GM12878 (cell line): Measurements from ENCODE around the gene TTC22. TPM values are rescaled to one million over a fixed set of nuclear protein-coding genes. Genes with fewer than 3 reads are reported as not detected.

Experiments
- ATAC-seq: fragments of 200-7000 bp; cut with Tn5 transposase; 3 replicates; pipeline ENCODE4 v1.9.1; 2020; ENCODE audit warnings: mild to moderate bottlenecking, moderate library complexity
- BruUV-seq: library from RNA; stranded (reverse); fragments of 400-500 nt; replicated peaks from 2 replicates; lab custom pipeline; 2021; lab: Mats Ljungman, UMichigan
- CTCF ChIA-PET: fragments of 300-600 bp; sonication (Branson Sonifier 250); formaldehyde crosslinking; extraction: SDS; loops from one replicate; lab custom pipeline; 2021; ENCODE audit warnings: inconsistent platforms; lab: Yijun Ruan, JAX
- POLR2A ChIA-PET: fragments of 350-600 bp; formaldehyde crosslinking; extraction: SDS; loops from one replicate; lab custom pipeline; 2021; ENCODE audit warnings: inconsistent platforms; lab: Charles Lee
- RAD21 ChIA-PET: fragments of 300-600 bp; sonication (Branson Sonifier 250); formaldehyde crosslinking; loops from one replicate; lab custom pipeline; 2023; ENCODE audit warnings: antibody characterized with exemption; ENCODE audit not compliant: unreplicated experiment; lab: Charles Lee
- SMC1A ChIA-PET: fragments of 300-600 bp; sonication (Branson Sonifier 250); formaldehyde crosslinking; loops from one replicate; lab custom pipeline; 2023; ENCODE audit not compliant: unreplicated experiment, uncharacterized antibody; lab: Charles Lee
- DNase-seq: peaks from one replicate; pipeline ENCODE4 v3.0.0-alpha.2; 2011; ENCODE audit warnings: low read depth, low spot score
- FAIRE-seq: peaks from 3 replicates; lab custom pipeline; 2011; peaks lifted over from hg19 to GRCh38; lab: Jason Lieb, UNC
- H2AFZ ChIP-seq: 2 replicates; pipeline ENCODE4 v1.6.0; 2011; ENCODE audit warnings: low read depth, low read length, control low read depth; ENCODE audit not compliant: control insufficient read depth
- H3K27ac ChIP-seq: 2 replicates; pipeline ENCODE4 v1.5.1; 2011; ENCODE audit warnings: control low read depth; ENCODE audit not compliant: control insufficient read depth, insufficient read depth
- H3K27me3 ChIP-seq, 2 experiments: replicated peaks in 1 of 2; 2 replicates each; pipeline versions ENCODE4 v1.6.0 to v1.6.1; 2011; ENCODE audit warnings: low read length in 1 of 2; ENCODE audit not compliant: control insufficient read depth in 2 of 2, insufficient read depth in 2 of 2
- H3K36me3 ChIP-seq, 2 experiments: 2 replicates each; pipeline ENCODE4 v1.5.1; 2011; ENCODE audit warnings: low read length in 1 of 2; ENCODE audit not compliant: control insufficient read depth in 2 of 2, insufficient read depth in 2 of 2
- H3K4me1 ChIP-seq: 2 replicates; pipeline ENCODE4 v1.6.1; 2011; ENCODE audit warnings: mild to moderate bottlenecking, low read length, moderate library complexity, mixed read lengths; ENCODE audit not compliant: control insufficient read depth, insufficient read depth
- H3K4me2 ChIP-seq: 2 replicates; pipeline ENCODE4 v1.6.0; 2011; ENCODE audit warnings: control low read depth; ENCODE audit not compliant: control insufficient read depth, insufficient read depth
- H3K4me3 ChIP-seq: fragments of 200-600 bp; sonication (generic); 2 replicates; pipeline ENCODE4 v1.5.1; 2016
- H3K79me2 ChIP-seq: 2 replicates; pipeline ENCODE4 v1.6.0; 2011; ENCODE audit warnings: low read length; ENCODE audit not compliant: control insufficient read depth, insufficient read depth
- H3K9ac ChIP-seq: 2 replicates; pipeline ENCODE4 v1.8.0; 2011; ENCODE audit warnings: low read length, control low read depth, mixed read lengths; ENCODE audit not compliant: control insufficient read depth, insufficient read depth
- H3K9me3 ChIP-seq: replicated peaks from 3 replicates; pipeline ENCODE4 v1.5.1; 2011; ENCODE audit warnings: mild to moderate bottlenecking, low read length; ENCODE audit not compliant: control insufficient read depth, insufficient read depth
- H4K20me1 ChIP-seq: 2 replicates; pipeline ENCODE4 v1.6.0; 2011; ENCODE audit not compliant: control insufficient read depth, insufficient read depth
- CEBPB ChIP-seq, 2 experiments: fragments of 150-350 bp in 1 of 2; IDR thresholded peaks; 2 replicates each; pipeline ENCODE4 v1.6.1; 2012 to 2014; ENCODE audit warnings: low read depth in 2 of 2, low read length in 2 of 2, borderline replicate concordance in 1 of 2, inconsistent platforms in 1 of 2
- CHD2 ChIP-seq: IDR thresholded peaks from 2 replicates; pipeline ENCODE4 v1.6.1; 2011; ENCODE audit warnings: low read depth, low read length, improper control_type of control experiment, borderline replicate concordance
- EP300 ChIP-seq, 2 experiments: fragments of 150-350 bp in 1 of 2; IDR thresholded peaks; 2 replicates each; pipeline ENCODE4 v1.6.1; 2011 to 2012; ENCODE audit warnings: low read depth in 2 of 2, low read length in 2 of 2, borderline replicate concordance in 1 of 2, improper control_type of control experiment in 1 of 2, inconsistent platforms in 1 of 2; ENCODE audit not compliant: control insufficient read depth in 1 of 2
- HDGF ChIP-seq: fragments of 450-650 bp; IDR thresholded peaks from 2 replicates; pipeline ENCODE4 v1.6.1; 2016; ENCODE audit warnings: antibody characterized with exemption
- HSF1 ChIP-seq: fragments of 150-350 bp; IDR thresholded peaks from 2 replicates; pipeline ENCODE4 v1.6.1; 2014; ENCODE audit warnings: mild to moderate bottlenecking, low read depth, low read length
- KAT2A ChIP-seq: conservative IDR thresholded peaks from 2 replicates; pipeline ENCODE4 v1.6.1; 2011; ENCODE audit warnings: low read depth, low read length; ENCODE audit not compliant: control insufficient read depth
- MLLT1 ChIP-seq: fragments of 450-650 bp; IDR thresholded peaks from 2 replicates; pipeline ENCODE4 v1.6.1; 2016; ENCODE audit warnings: mild to moderate bottlenecking
- MTA3 ChIP-seq: IDR thresholded peaks from 2 replicates; pipeline ENCODE4 v1.6.1; 2012; ENCODE audit warnings: low read length, inconsistent platforms, borderline replicate concordance
- MYC ChIP-seq: IDR thresholded peaks from 2 replicates; pipeline ENCODE4 v1.6.1; 2011; ENCODE audit warnings: mild to moderate bottlenecking, low read length, moderate library complexity, inconsistent platforms; ENCODE audit not compliant: insufficient read depth, insufficient replicate concordance, insufficient read length, severe bottlenecking
- NRF1 ChIP-seq: conservative IDR thresholded peaks from 2 replicates; pipeline ENCODE4 v1.6.1; 2011; ENCODE audit warnings: mild to moderate bottlenecking, low read depth, low read length, improper control_type of control experiment
- POLR2A ChIP-seq: IDR thresholded peaks from 2 replicates; pipeline ENCODE4 v1.6.1; 2011; ENCODE audit warnings: low read depth, mild to moderate bottlenecking, low read length
- STAT3 ChIP-seq: IDR thresholded peaks from 2 replicates; pipeline ENCODE4 v1.6.1; 2011; ENCODE audit warnings: low read depth, low read length, improper control_type of control experiment
- TCF7 ChIP-seq: IDR thresholded peaks from 2 replicates; pipeline ENCODE4 v1.6.1; 2014; ENCODE audit warnings: antibody characterized with exemption, borderline replicate concordance
- ZBTB11 ChIP-seq: fragments of 450-650 bp; formaldehyde crosslinking; IDR thresholded peaks from 2 replicates; pipeline ENCODE4 v1.5.0; 2022; ENCODE audit warnings: mild to moderate bottlenecking, missing genetic modification characterization
- ZNF622 ChIP-seq: fragments of 450-650 bp; IDR thresholded peaks from 2 replicates; pipeline ENCODE4 v1.6.1; 2017; ENCODE audit warnings: mild to moderate bottlenecking, inconsistent platforms
- WGBS: methylation state at CpG from one replicate; pipeline ENCODE4 v1.1.6; 2016; ENCODE audit warnings: low lambda C conversion rate; ENCODE audit not compliant: insufficient replicate concordance, insufficient coverage; ENCODE audit errors: missing lambda C conversion rate; 5-methylcytosine and 5-hydroxymethylcytosine counted together
- in situ Hi-C: fragments of 300-500 bp; cut with MboI; formaldehyde crosslinking; loops from 9 replicates; pipeline ENCODE4 v1.14.3; 2018; ENCODE audit warnings: mixed read lengths
- intact Hi-C: fragments of 100-400 bp; cut with micrococcal nuclease; formaldehyde crosslinking; loops from one replicate; pipeline ENCODE4 v1.14.2; 2022; ENCODE audit not compliant: unreplicated experiment
- polyA plus RNA-seq, 11 experiments: library from polyadenylated mRNA; depleted of rRNA in 4 of 11; unstranded in 6 of 11; stranded (reverse) in 5 of 11; fragments of >200 nt; fragmentation: Nextera tagmentation in 4 of 11; fragmentation: Illumina TruSeq in 1 of 11; extraction: Ambion mirVana in 4 of 11; extraction: Trizol in 1 of 11; gene quantifications; 1 replicate in 1 of 11; 2 replicates in 10 of 11; pipeline versions ENCODE4 v1.2.1 to v1.2.3, GENCODE V29; 2011 to 2016; ENCODE audit warnings: inconsistent platforms in 2 of 11, missing spikeins in 2 of 11, low read depth in 1 of 11
- total RNA-seq, 4 experiments: library from RNA; depleted of rRNA in 3 of 4; stranded (reverse); fragments of >200 nt in 3 of 4; fragmentation: Illumina TruSeq in 1 of 4; extraction: Trizol in 1 of 4; gene quantifications; 2 replicates each; pipeline versions ENCODE4 v1.2.1 to v1.2.3, GENCODE V29; 2013 to 2021

Gene TTC22
- total and polyA plus RNA-seq, 10 of the 15 experiments (the other 5 are each of a cell fraction or from before 2014, with no cell fraction given), result 0.64 to 5.1 (median 1.9) TPM

GRCh38 chr1:54754045-54754444 is 47.1 kb downstream of the TTC22 start:
- no peaks in the 10 kb centered on the region for H3K79me2 ChIP-seq
- 94% methylated on average over 22 of the region's 22 CpGs for WGBS
- SMC1A ChIA-PET, result no interaction called here
- H3K27me3 ChIP-seq, result no peaks in the 10 kb centered on the region
- peaks cover 2 to 7% of the 10 kb centered on the region in 2 experiments; a peak in 3 of 4 replicates for H3K36me3 ChIP-seq
- no peak overlapping the region for H3K9ac ChIP-seq
- H3K4me2 ChIP-seq, result no peak overlapping the region
- no peak overlapping the region for H2AFZ ChIP-seq
- no TSS peak for BruUV-seq
- H3K27ac ChIP-seq, result no peak overlapping the region
- TF ChIP-seq ZBTB11 (CRISPR knock-in tag) (no peak), TCF7 (no peak), NRF1 (no peak), CEBPB (IDR thresholded peaks at IDR 0.05; ENCODE audit: borderline replicate concordance in 1 of 2, low read depth in 2 of 2, low read length in 2 of 2) (no peak), MTA3 (no peak), MLLT1 (no peak), ZNF622 (no peak), HSF1 (no peak), EP300 (IDR thresholded peaks at IDR 0.05; ENCODE audit: borderline replicate concordance in 1 of 2, control insufficient read depth in 1 of 2, low read depth in 2 of 2, low read length in 2 of 2) (no peak), HDGF (no peak), POLR2A (no peak), MYC (no peak), CHD2 (no peak), STAT3 (no peak), KAT2A (no peak)
- TF ChIP-seq, all 136 proteins: peak for 0
- Histone ChIP-seq H3K4me1 (no peaks in the 10 kb centered on the region), H3K4me3 (no peak overlapping the region), H3K9me3 (no peaks in the 10 kb centered on the region), H4K20me1 (no peaks in the 10 kb centered on the region)
- in situ Hi-C loops, result no loop called here
- no peak for FAIRE-seq
- intact Hi-C loops, result no loop called here
- CTCF ChIA-PET, result no interaction called here
- ATAC-seq, result no peak
- RAD21 ChIA-PET, result no interaction called here
- no peak for DNase-seq
- POLR2A ChIA-PET, result no interaction called here
